ENCODE data around the gene ZNF536. TPM values are rescaled to one million over a fixed set of nuclear protein-coding genes. Genes with fewer than 3 reads are reported as not detected.

The ZNF536 gene
- total RNA-seq, 4 donors from 2014 or later = 1.3 to 12.4 (median 1.8) TPM

DNA sequence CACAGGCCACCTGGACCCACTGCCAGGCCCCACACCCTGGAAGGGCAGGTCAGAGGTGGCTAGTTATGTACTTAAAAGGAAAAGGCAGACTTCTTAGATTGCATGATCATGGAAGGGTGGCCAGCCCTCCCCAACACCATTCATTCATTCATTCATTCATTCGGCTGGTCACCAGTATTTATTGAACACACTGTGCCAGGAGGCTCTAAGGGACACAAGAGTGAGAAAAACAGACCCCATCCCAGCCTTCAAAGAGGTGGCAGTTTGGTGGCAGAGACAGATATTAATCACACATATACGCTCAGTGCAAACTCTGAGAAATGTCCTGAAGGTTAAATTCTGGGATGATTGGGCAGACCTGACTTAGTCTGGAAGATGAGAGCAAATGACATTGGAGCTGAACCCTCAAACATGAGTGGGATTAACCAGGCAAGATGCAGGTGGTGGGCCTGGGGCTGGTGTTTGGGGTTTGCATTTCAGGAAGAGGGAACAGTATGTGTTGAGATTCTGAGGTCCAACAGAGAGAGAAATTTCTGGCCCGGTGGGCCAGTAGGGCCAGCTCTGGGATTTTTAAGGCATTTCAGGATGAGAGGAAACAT, 147.5 kb downstream of the ZNF536 start:
- Histone ChIP-seq H3K4me1 (no peaks in the 10 kb centered on the region), H3K27me3 (no peaks in the 10 kb centered on the region), H3K36me3 (no peaks in the 10 kb centered on the region), H3K27ac (no peak overlapping the region), H3K9me3 (no peaks in the 10 kb centered on the region), H3K4me3 (no peak overlapping the region)
- no peak for DNase-seq
- no peak for TF ChIP-seq POLR2A (IDR thresholded peaks at IDR 0.05)

DNA sequence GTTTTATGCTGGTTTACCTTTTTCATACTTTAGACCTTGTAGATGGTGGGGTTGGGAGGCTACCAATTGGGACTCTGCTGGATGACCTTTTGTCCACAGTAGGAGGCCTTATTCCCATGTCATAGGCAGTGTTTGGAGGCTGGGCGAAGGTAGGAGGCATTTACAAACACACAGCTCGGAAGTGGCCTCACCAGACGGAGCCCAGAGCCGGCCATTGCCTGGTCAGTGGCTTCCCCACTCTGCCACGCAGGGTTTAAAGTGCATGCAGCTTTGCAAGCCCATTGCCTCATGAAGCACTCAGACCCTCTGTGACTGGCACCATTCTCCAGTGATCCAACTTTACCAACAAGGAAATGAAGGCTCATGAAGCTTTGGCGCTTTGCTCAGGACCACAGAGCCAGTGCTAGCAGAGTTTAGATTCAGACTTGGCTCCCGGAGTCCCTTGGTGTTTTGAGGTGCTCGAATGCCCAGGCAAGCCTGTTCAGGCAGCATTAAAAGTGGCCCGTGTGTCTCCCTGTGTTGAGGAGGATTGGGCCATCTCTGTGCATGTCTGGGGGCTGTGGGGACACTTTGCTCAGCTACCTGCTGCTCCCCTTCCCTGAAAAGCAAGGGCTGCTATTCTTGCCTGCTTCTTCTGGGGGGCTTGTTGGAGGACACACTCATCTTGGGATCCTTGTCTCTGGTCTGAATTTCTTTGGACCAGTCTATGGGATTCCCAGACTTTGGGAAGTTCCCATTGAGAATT, 148.7 kb downstream of the ZNF536 start:
- H3K27me3 ChIP-seq = no peaks in the 10 kb centered on the region
- H3K9me3 ChIP-seq = no peaks in the 10 kb centered on the region
- H3K36me3 ChIP-seq = no peaks in the 10 kb centered on the region
- TF ChIP-seq POLR2A (IDR thresholded peaks at IDR 0.05) = no peak
- TF ChIP-seq, protein P1, sequence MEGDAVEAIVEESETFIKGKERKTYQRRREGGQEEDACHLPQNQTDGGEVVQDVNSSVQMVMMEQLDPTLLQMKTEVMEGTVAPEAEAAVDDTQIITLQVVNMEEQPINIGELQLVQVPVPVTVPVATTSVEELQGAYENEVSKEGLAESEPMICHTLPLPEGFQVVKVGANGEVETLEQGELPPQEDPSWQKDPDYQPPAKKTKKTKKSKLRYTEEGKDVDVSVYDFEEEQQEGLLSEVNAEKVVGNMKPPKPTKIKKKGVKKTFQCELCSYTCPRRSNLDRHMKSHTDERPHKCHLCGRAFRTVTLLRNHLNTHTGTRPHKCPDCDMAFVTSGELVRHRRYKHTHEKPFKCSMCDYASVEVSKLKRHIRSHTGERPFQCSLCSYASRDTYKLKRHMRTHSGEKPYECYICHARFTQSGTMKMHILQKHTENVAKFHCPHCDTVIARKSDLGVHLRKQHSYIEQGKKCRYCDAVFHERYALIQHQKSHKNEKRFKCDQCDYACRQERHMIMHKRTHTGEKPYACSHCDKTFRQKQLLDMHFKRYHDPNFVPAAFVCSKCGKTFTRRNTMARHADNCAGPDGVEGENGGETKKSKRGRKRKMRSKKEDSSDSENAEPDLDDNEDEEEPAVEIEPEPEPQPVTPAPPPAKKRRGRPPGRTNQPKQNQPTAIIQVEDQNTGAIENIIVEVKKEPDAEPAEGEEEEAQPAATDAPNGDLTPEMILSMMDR (IDR thresholded peaks at IDR 0.05) = no peak
- H3K27ac ChIP-seq = no peak overlapping the region
- no peaks in the 10 kb centered on the region for H3K4me1 ChIP-seq
- no peak overlapping the region for H3K4me3 ChIP-seq
- DNase-seq = no peak

DNA sequence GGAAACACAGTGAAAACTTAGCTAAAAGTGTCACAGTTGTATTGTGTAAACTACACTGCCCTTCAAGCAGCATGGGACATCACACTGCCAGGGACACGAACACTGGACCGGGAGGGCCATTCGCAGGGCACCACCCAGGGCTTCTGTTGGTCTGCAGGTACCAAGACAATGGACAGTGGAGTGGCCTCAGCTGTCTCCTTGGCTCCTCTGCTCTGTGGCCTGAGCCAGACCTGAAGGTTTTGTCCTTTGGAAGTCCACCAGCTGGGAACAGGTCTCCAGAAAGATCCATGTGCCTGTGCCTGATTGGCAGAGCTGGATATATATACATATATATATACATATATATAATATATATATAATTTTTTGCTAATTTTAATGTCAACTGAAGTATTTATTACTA, 149.8 kb downstream of the ZNF536 start:
- Histone ChIP-seq H3K4me1 (no peaks in the 10 kb centered on the region), H3K27me3 (no peaks in the 10 kb centered on the region), H3K27ac (no peak overlapping the region), H3K9me3 (no peaks in the 10 kb centered on the region), H3K36me3 (no peaks in the 10 kb centered on the region), H3K4me3 (no peak overlapping the region)
- DNase-seq = no peak
- TF ChIP-seq POLR2A (IDR thresholded peaks at IDR 0.05) = no peak
- TF ChIP-seq, protein P1 (IDR thresholded peaks at IDR 0.05) = no peak

DNA sequence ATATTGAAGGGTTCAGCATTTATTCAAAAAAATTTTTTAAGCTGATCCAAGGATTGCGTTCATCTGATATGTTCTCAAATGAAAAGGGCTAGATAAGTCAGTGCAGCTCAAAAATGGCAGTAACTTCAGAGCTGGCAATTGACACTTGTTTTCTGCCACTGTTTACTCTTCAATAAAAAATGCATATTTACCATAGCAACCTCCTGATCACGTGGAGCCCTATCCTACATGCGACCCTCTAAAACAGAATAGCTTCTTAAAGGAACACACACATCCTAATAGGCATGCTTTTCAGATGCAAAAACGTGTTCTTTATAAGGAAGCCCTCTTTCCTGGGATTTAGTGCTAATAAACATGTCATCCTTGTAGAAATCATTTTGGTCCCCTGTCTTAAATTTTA, 150.2 kb downstream of the ZNF536 start:
- H3K27ac ChIP-seq = no peak overlapping the region
- no peak for DNase-seq
- H3K9me3 ChIP-seq = no peaks in the 10 kb centered on the region
- H3K4me1 ChIP-seq = no peaks in the 10 kb centered on the region
- TF ChIP-seq, protein P1 (IDR thresholded peaks at IDR 0.05) = no peak
- no peak for TF ChIP-seq POLR2A (IDR thresholded peaks at IDR 0.05)
- no peaks in the 10 kb centered on the region for H3K27me3 ChIP-seq
- H3K4me3 ChIP-seq = no peak overlapping the region
- no peaks in the 10 kb centered on the region for H3K36me3 ChIP-seq

DNA sequence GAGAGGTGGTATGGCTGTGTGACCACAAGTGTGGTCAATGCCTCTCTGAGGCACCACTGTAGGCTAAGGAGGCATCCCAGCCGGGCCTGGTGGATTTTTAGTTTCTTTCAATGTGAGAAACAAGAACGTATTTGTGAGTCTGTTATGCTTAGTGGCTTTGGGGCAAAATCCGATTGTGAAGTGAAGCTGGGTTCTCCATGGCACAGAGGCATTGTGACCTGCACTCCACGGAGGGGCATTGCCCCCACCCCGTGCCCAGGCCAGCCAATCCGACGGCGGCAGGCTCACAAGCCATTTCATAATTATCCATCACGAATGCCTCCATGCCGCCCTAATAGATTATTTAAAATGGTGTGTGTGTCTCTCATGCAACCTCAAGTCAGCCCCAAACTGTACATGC, 151.6 kb downstream of the ZNF536 start:
- Histone ChIP-seq H3K9me3 (no peaks in the 10 kb centered on the region), H3K4me1 (no peaks in the 10 kb centered on the region), H3K36me3 (no peaks in the 10 kb centered on the region), H3K27ac (no peak overlapping the region), H3K27me3 (no peaks in the 10 kb centered on the region), H3K4me3 (no peak overlapping the region)
- no peak for DNase-seq
- TF ChIP-seq, protein P1 (IDR thresholded peaks at IDR 0.05) = no peak
- TF ChIP-seq POLR2A (IDR thresholded peaks at IDR 0.05) = no peak

DNA sequence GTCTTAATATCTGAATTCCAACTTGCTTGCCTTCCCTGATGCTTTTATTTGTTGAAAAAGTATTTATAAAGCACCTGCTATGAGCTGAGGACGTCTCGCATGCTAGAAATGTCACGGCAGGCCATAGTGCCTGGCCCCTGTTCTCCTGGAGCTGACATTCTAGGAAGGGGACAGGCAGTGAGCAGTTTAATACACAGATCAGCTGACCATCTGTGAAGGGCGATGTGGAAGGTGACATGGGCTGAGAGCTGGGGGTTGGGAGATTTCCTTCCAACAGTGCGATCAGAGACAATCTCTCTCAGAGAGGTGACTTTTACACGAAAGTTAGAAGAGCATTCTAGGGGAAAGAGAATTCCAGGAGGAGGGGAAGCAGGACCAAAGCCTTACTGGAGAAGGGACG, 153.2 kb downstream of the ZNF536 start:
- H3K36me3 ChIP-seq = no peaks in the 10 kb centered on the region
- no peak overlapping the region for H3K27ac ChIP-seq
- no peaks in the 10 kb centered on the region for H3K9me3 ChIP-seq
- no peak overlapping the region for H3K4me3 ChIP-seq
- H3K4me1 ChIP-seq = no peaks in the 10 kb centered on the region
- H3K27me3 ChIP-seq = no peaks in the 10 kb centered on the region
- TF ChIP-seq, protein P1 (IDR thresholded peaks at IDR 0.05) = no peak
- TF ChIP-seq POLR2A (IDR thresholded peaks at IDR 0.05) = no peak
- no peak for DNase-seq

Measured in Peyer's patch (tissue), 4 donors.